ENCODE measurements around the gene ETFRF1. TPM values are rescaled to one million over a fixed set of nuclear protein-coding genes. Genes with fewer than 3 reads are reported as not detected.

ETFRF1 gene
- total RNA-seq, 1 experiment from 2014 or later, result 8.4 TPM

- no peak overlapping the region for H3K9ac ChIP-seq (ENCODE audit: low read length)
- H2AFZ ChIP-seq (ENCODE audit: low read depth, low read length, poor library complexity, severe bottlenecking), result peak overlapping the region; percentile 89
- no TSS peak for BruUV-seq (replicated peaks)
- TF ChIP-seq FOSL1 (IDR thresholded peaks at IDR 0.05; ENCODE audit: low read depth) (no peak), CTCF (IDR thresholded peaks at IDR 0.05 in 2 of 3, conservative IDR thresholded peaks at IDR 0.05 in 1 of 3; ENCODE audit: borderline replicate concordance in 1 of 3, insufficient read depth in 1 of 3, low read depth in 2 of 3, low read length in 2 of 3) (peak; percentile 37 to 75 (median 68); a peak in 5 of 6 replicates), POLR2A (IDR thresholded peaks at IDR 0.05; ENCODE audit: borderline replicate concordance, extremely low read depth, insufficient read depth, insufficient read length) (no peak), REST (IDR thresholded peaks at IDR 0.05; ENCODE audit: low read depth) (no peak), JUND (IDR thresholded peaks at IDR 0.05) (no peak), ELF1 (IDR thresholded peaks at IDR 0.05; ENCODE audit: borderline replicate concordance, low read depth) (no peak), ATF3 (IDR thresholded peaks at IDR 0.05) (no peak), EZH2 (IDR thresholded peaks at IDR 0.05) (no peak), MAX (IDR thresholded peaks at IDR 0.05) (no peak), RAD21 (IDR thresholded peaks at IDR 0.05; ENCODE audit: low read depth) (peak; percentile 52), YY1 (IDR thresholded peaks at IDR 0.05; ENCODE audit: extremely low read depth, insufficient replicate concordance, low read depth, low read length) (no peak)
- H3K9me2 ChIP-seq (ENCODE audit: insufficient read depth), result no peaks in the 10 kb centered on the region
- intact Hi-C loops (cut with micrococcal nuclease), result no loop called here
- H3K4me1 ChIP-seq (ENCODE audit: control insufficient read depth in 1 of 2, insufficient read depth in 2 of 2, low read length in 2 of 2), result no peaks in the 10 kb centered on the region
- H3K27me3 ChIP-seq (ENCODE audit: insufficient read depth, low read length), result no peaks in the 10 kb centered on the region
- H3K27ac ChIP-seq (ENCODE audit: low read depth, low read length), result no peak overlapping the region
- no peaks in the 10 kb centered on the region for H3K79me2 ChIP-seq (ENCODE audit: insufficient read depth, low read length)
- H3K4me2 ChIP-seq (ENCODE audit: low read length), result peak overlapping the region; percentile 36; the same call in 1 of the 2 replicates
- DNase-seq (ENCODE audit: low read depth, low spot score), result peak; percentile 13
- no peak overlapping the region for H3K4me3 ChIP-seq (replicated peaks in 1 of 2; ENCODE audit: low read depth in 1 of 2, low read length in 2 of 2)
- CTCF ChIA-PET, result interaction anchor here (0.8 to 3.7 kb wide), 9 partner anchors 8 to 302 kb away, joined by 3 to 31 read pairs (median 3); partner anchors contain the start of genes DNAI7 and ETFRF1
- RAD21 ChIA-PET (ENCODE audit: low non-redundant PET in 1 of 2, low total read pairs in 2 of 2, uncharacterized antibody in 2 of 2, unreplicated experiment in 2 of 2), result interaction anchor here (0.8 to 0.9 kb wide), 2 partner anchors 232 to 233 kb away, joined by 3 read pairs; no protein-coding TSS in a partner anchor
- H3K36me3 ChIP-seq (ENCODE audit: control insufficient read depth in 1 of 2, insufficient read depth in 2 of 2, low read length in 2 of 2), result no peaks in the 10 kb centered on the region
- no peak for ATAC-seq
- POLR2A ChIA-PET, result no interaction called here
- H3K9me3 ChIP-seq (ENCODE audit: control insufficient read depth in 1 of 2, insufficient read depth in 1 of 2, low read depth in 1 of 2, low read length in 2 of 2), result no peaks in the 10 kb centered on the region
- no peaks in the 10 kb centered on the region for H4K20me1 ChIP-seq (ENCODE audit: insufficient read depth)
These were observed 39.9 kb upstream of the ETFRF1 start for GRCh38 chr12:25155022-25155576.
